DND-41 (cell line): ENCODE results near the gene ZDHHC22.

Experiments
- ATAC-seq: fragments of 200-7000 bp; cut with Tn5 transposase; 3 replicates; pipeline ENCODE4 v1.9.1; 2021; ENCODE audit warnings: low read depth; ENCODE audit not compliant: insufficient read depth
- DNase-seq: peaks from one replicate; pipeline ENCODE4 v3.0.0-alpha.2; 2020
- H2AFZ ChIP-seq: 2 replicates; pipeline ENCODE4 v1.6.0; 2012; ENCODE audit warnings: low read depth, low read length
- H3K27ac ChIP-seq: 2 replicates; pipeline ENCODE4 v1.5.1; 2012; ENCODE audit warnings: low read length, inconsistent platforms
- H3K27me3 ChIP-seq: fragments of 200-600 bp; sonication (generic); 2 replicates; pipeline ENCODE4 v1.6.0; 2012; ENCODE audit warnings: low read length, mild to moderate bottlenecking, inconsistent platforms; ENCODE audit not compliant: insufficient read depth, poor library complexity
- H3K36me3 ChIP-seq: 2 replicates; pipeline ENCODE4 v1.5.1; 2012; ENCODE audit warnings: low read length, inconsistent platforms; ENCODE audit not compliant: insufficient read depth
- H3K4me1 ChIP-seq: 2 replicates; pipeline ENCODE4 v1.5.1; 2012; ENCODE audit warnings: mild to moderate bottlenecking, low read length; ENCODE audit not compliant: insufficient read depth
- H3K4me2 ChIP-seq: 2 replicates; pipeline ENCODE4 v1.6.0; 2012; ENCODE audit warnings: mild to moderate bottlenecking, moderate library complexity, low read length, inconsistent platforms; ENCODE audit not compliant: insufficient read depth
- H3K4me3 ChIP-seq, 2 experiments: fragments of 200-600 bp in 1 of 2; shearing (Covaris generic) in 1 of 2; 2 replicates each; pipeline ENCODE4 v1.5.1; 2012 to 2016; ENCODE audit warnings: inconsistent platforms in 2 of 2, low read length in 2 of 2, mild to moderate bottlenecking in 2 of 2, low read depth in 1 of 2, moderate library complexity in 1 of 2
- H3K79me2 ChIP-seq: 2 replicates; pipeline ENCODE4 v1.6.0; 2012; ENCODE audit warnings: low read length, inconsistent platforms; ENCODE audit not compliant: insufficient read depth
- H3K9ac ChIP-seq: 2 replicates; pipeline ENCODE4 v1.6.0; 2012; ENCODE audit warnings: low read depth, mild to moderate bottlenecking, inconsistent platforms, low read length, moderate library complexity
- H3K9me3 ChIP-seq: 2 replicates; pipeline ENCODE4 v1.5.1; 2012; ENCODE audit warnings: low read length, moderate library complexity, mild to moderate bottlenecking, inconsistent platforms; ENCODE audit not compliant: insufficient read depth, severe bottlenecking
- H4K20me1 ChIP-seq: 2 replicates; pipeline ENCODE4 v1.6.0; 2012; ENCODE audit warnings: low read length; ENCODE audit not compliant: insufficient read depth
- CTCF ChIP-seq: IDR thresholded peaks from 2 replicates; pipeline ENCODE4 v1.5.1; 2012; ENCODE audit warnings: borderline replicate concordance, low read length, moderate library complexity, mild to moderate bottlenecking; ENCODE audit not compliant: poor library complexity, severe bottlenecking; ENCODE audit errors: extremely low read depth
- EZH2 ChIP-seq: IDR thresholded peaks from 3 replicates; pipeline ENCODE4 v1.6.1; 2012; ENCODE audit warnings: borderline replicate concordance, low read depth, mild to moderate bottlenecking, moderate library complexity, low read length, inconsistent platforms; ENCODE audit not compliant: severe bottlenecking

ZDHHC22 gene

GRCh38 chr14:77184396-77185092, 43.0 kb upstream of the ZDHHC22 start:
- Histone ChIP-seq H3K9me3 (no peaks in the 10 kb centered on the region), H3K36me3 (no peaks in the 10 kb centered on the region), H2AFZ (no peak overlapping the region), H3K27me3 (peaks cover 3% of the 10 kb centered on the region), H3K4me3 (no peak overlapping the region), H3K79me2 (no peaks in the 10 kb centered on the region), H3K4me2 (no peak overlapping the region), H3K27ac (no peak overlapping the region), H4K20me1 (no peaks in the 10 kb centered on the region), H3K4me1 (no peaks in the 10 kb centered on the region), H3K9ac (no peak overlapping the region)
- ATAC-seq (no peak), DNase-seq (no peak)
- TF ChIP-seq CTCF: no peak
- TF ChIP-seq EZH2: no peak

GRCh38 chr14:77183896-77184295, 42.3 kb upstream of the ZDHHC22 start:
- H3K27ac ChIP-seq: no peak overlapping the region
- ATAC-seq: no peak

GRCh38 chr14:77181603-77182437, 40.2 kb upstream of the ZDHHC22 start, which contains the start of gene TMEM63C:
Gene TMEM63C, plus strand, starts transcription at chr14:77181798. Its CDS starts 37,016 bp downstream, at chr14:77218814.
- peak; percentile 25 for DNase-seq
- TF ChIP-seq EZH2: no peak
- TF ChIP-seq CTCF: no peak
- H3K36me3 ChIP-seq: no peaks in the 10 kb centered on the region
- H3K27me3 ChIP-seq: no peaks in the 10 kb centered on the region
- no peaks in the 10 kb centered on the region for H3K4me1 ChIP-seq
- no peak within 1 kb of the TSS for H3K4me2 ChIP-seq
- H3K9ac ChIP-seq: no peak within 1 kb of the TSS
- H3K9me3 ChIP-seq: no peaks in the 10 kb centered on the region
- no peak within 1 kb of the TSS for H2AFZ ChIP-seq
- no peak within 1 kb of the TSS for H3K4me3 ChIP-seq
- no peaks in the 10 kb centered on the region for H3K79me2 ChIP-seq
- peak; percentile 48; the same call in 2 of the 3 replicates for ATAC-seq
- no peaks in the 10 kb centered on the region for H4K20me1 ChIP-seq
- no peak within 1 kb of the TSS for H3K27ac ChIP-seq

More at GRCh38 chr14:77183896-77184295, 42.3 kb upstream of the ZDHHC22 start:
- Histone ChIP-seq H3K9ac (no peak overlapping the region), H4K20me1 (no peaks in the 10 kb centered on the region), H3K27me3 (peaks cover 3% of the 10 kb centered on the region), H2AFZ (no peak overlapping the region), H3K79me2 (no peaks in the 10 kb centered on the region), H3K4me1 (no peaks in the 10 kb centered on the region), H3K36me3 (no peaks in the 10 kb centered on the region), H3K9me3 (no peaks in the 10 kb centered on the region), H3K4me3 (no peak overlapping the region), H3K4me2 (no peak overlapping the region)
- no peak for DNase-seq
- no peak for TF ChIP-seq EZH2
- TF ChIP-seq CTCF: no peak
